Measurements from ENCODE around the gene TANGO6.

DNA sequence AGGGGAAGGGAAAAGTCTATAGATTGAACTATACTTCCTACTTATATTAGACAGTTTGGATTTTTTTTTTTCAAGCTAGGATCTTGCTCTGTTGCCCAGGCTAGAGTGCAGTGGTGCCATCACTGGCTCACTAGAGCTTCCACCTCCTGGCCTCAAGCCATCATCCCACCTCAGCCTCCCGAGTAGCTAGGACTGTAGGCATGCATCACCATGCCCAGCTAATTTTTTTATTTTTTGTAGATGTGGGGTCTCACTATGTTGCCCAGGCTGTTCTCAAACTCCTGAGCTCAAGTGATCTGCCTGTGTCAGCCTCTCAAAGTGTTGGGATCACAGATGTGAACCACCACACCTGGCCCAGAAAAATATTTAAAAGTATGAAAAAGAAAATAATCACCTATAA is 141.1 kb downstream of the TANGO6 start:
- TF ChIP-seq, protein P1, sequence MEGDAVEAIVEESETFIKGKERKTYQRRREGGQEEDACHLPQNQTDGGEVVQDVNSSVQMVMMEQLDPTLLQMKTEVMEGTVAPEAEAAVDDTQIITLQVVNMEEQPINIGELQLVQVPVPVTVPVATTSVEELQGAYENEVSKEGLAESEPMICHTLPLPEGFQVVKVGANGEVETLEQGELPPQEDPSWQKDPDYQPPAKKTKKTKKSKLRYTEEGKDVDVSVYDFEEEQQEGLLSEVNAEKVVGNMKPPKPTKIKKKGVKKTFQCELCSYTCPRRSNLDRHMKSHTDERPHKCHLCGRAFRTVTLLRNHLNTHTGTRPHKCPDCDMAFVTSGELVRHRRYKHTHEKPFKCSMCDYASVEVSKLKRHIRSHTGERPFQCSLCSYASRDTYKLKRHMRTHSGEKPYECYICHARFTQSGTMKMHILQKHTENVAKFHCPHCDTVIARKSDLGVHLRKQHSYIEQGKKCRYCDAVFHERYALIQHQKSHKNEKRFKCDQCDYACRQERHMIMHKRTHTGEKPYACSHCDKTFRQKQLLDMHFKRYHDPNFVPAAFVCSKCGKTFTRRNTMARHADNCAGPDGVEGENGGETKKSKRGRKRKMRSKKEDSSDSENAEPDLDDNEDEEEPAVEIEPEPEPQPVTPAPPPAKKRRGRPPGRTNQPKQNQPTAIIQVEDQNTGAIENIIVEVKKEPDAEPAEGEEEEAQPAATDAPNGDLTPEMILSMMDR (IDR thresholded peaks at IDR 0.05), result no peak
- TF ChIP-seq POLR2A (IDR thresholded peaks at IDR 0.05) (no peak), EP300 (IDR thresholded peaks at IDR 0.05) (no peak)

Data from upper lobe of left lung (tissue), 4 donors.